GM12878 (cell line): ENCODE data around the gene CENPP. TPM values are rescaled to one million over a fixed set of nuclear protein-coding genes. Genes with fewer than 3 reads are reported as not detected.

Experiments
- ATAC-seq: fragments of 200-7000 bp; cut with Tn5 transposase; 3 replicates; pipeline ENCODE4 v1.9.1; 2020; ENCODE audit warnings: mild to moderate bottlenecking, moderate library complexity
- BruUV-seq: library from RNA; stranded (reverse); fragments of 400-500 nt; replicated peaks from 2 replicates; lab custom pipeline; 2021; lab: Mats Ljungman, UMichigan
- CTCF ChIA-PET: fragments of 300-600 bp; sonication (Branson Sonifier 250); formaldehyde crosslinking; extraction: SDS; loops from one replicate; lab custom pipeline; 2021; ENCODE audit warnings: inconsistent platforms; lab: Yijun Ruan, JAX
- POLR2A ChIA-PET: fragments of 350-600 bp; formaldehyde crosslinking; extraction: SDS; loops from one replicate; lab custom pipeline; 2021; ENCODE audit warnings: inconsistent platforms; lab: Charles Lee
- RAD21 ChIA-PET: fragments of 300-600 bp; sonication (Branson Sonifier 250); formaldehyde crosslinking; loops from one replicate; lab custom pipeline; 2023; ENCODE audit warnings: antibody characterized with exemption; ENCODE audit not compliant: unreplicated experiment; lab: Charles Lee
- SMC1A ChIA-PET: fragments of 300-600 bp; sonication (Branson Sonifier 250); formaldehyde crosslinking; loops from one replicate; lab custom pipeline; 2023; ENCODE audit not compliant: unreplicated experiment, uncharacterized antibody; lab: Charles Lee
- DNase-seq: peaks from one replicate; pipeline ENCODE4 v3.0.0-alpha.2; 2011; ENCODE audit warnings: low read depth, low spot score
- FAIRE-seq: peaks from 3 replicates; lab custom pipeline; 2011; peaks lifted over from hg19 to GRCh38; lab: Jason Lieb, UNC
- H2AFZ ChIP-seq: 2 replicates; pipeline ENCODE4 v1.6.0; 2011; ENCODE audit warnings: low read depth, low read length, control low read depth; ENCODE audit not compliant: control insufficient read depth
- H3K27ac ChIP-seq: 2 replicates; pipeline ENCODE4 v1.5.1; 2011; ENCODE audit warnings: control low read depth; ENCODE audit not compliant: control insufficient read depth, insufficient read depth
- H3K27me3 ChIP-seq, 2 experiments: replicated peaks in 1 of 2; 2 replicates each; pipeline versions ENCODE4 v1.6.0 to v1.6.1; 2011; ENCODE audit warnings: low read length in 1 of 2; ENCODE audit not compliant: control insufficient read depth in 2 of 2, insufficient read depth in 2 of 2
- H3K36me3 ChIP-seq, 2 experiments: 2 replicates each; pipeline ENCODE4 v1.5.1; 2011; ENCODE audit warnings: low read length in 1 of 2; ENCODE audit not compliant: control insufficient read depth in 2 of 2, insufficient read depth in 2 of 2
- H3K4me1 ChIP-seq: 2 replicates; pipeline ENCODE4 v1.6.1; 2011; ENCODE audit warnings: mild to moderate bottlenecking, low read length, moderate library complexity, mixed read lengths; ENCODE audit not compliant: control insufficient read depth, insufficient read depth
- H3K4me2 ChIP-seq: 2 replicates; pipeline ENCODE4 v1.6.0; 2011; ENCODE audit warnings: control low read depth; ENCODE audit not compliant: control insufficient read depth, insufficient read depth
- H3K4me3 ChIP-seq: fragments of 200-600 bp; sonication (generic); 2 replicates; pipeline ENCODE4 v1.5.1; 2016
- H3K79me2 ChIP-seq: 2 replicates; pipeline ENCODE4 v1.6.0; 2011; ENCODE audit warnings: low read length; ENCODE audit not compliant: control insufficient read depth, insufficient read depth
- H3K9ac ChIP-seq: 2 replicates; pipeline ENCODE4 v1.8.0; 2011; ENCODE audit warnings: low read length, control low read depth, mixed read lengths; ENCODE audit not compliant: control insufficient read depth, insufficient read depth
- H3K9me3 ChIP-seq: replicated peaks from 3 replicates; pipeline ENCODE4 v1.5.1; 2011; ENCODE audit warnings: mild to moderate bottlenecking, low read length; ENCODE audit not compliant: control insufficient read depth, insufficient read depth
- H4K20me1 ChIP-seq: 2 replicates; pipeline ENCODE4 v1.6.0; 2011; ENCODE audit not compliant: control insufficient read depth, insufficient read depth
- ASH2L ChIP-seq: fragments of 300-600, 200-600 bp; sonication (generic); IDR thresholded peaks from 2 replicates; pipeline ENCODE4 v1.6.1; 2017; ENCODE audit warnings: low read depth, mild to moderate bottlenecking, borderline replicate concordance
- BACH1 ChIP-seq: fragments of 450-650 bp; IDR thresholded peaks from 2 replicates; pipeline ENCODE4 v1.6.1; 2017; ENCODE audit warnings: mild to moderate bottlenecking, borderline replicate concordance
- BMI1 ChIP-seq: fragments of 450-650 bp; IDR thresholded peaks from 2 replicates; pipeline ENCODE4 v1.6.1; 2016; ENCODE audit warnings: mild to moderate bottlenecking, moderate library complexity, borderline replicate concordance
- BRCA1 ChIP-seq: IDR thresholded peaks from 2 replicates; pipeline ENCODE4 v1.6.1; 2011; ENCODE audit warnings: low read depth, low read length, improper control_type of control experiment
- CHD4 ChIP-seq: fragments of 200-600 bp; sonication (generic); IDR thresholded peaks from 2 replicates; pipeline ENCODE4 v1.6.1; 2016; ENCODE audit warnings: mild to moderate bottlenecking
- FOXM1 ChIP-seq: IDR thresholded peaks from 2 replicates; pipeline ENCODE4 v1.6.1; 2012; ENCODE audit warnings: low read depth, mild to moderate bottlenecking, inconsistent platforms, low read length, moderate library complexity
- JUNB ChIP-seq: IDR thresholded peaks from 2 replicates; pipeline ENCODE4 v1.6.1; 2016; ENCODE audit warnings: antibody characterized with exemption, mild to moderate bottlenecking
- JUND ChIP-seq: IDR thresholded peaks from 2 replicates; pipeline ENCODE4 v1.6.1; 2012; ENCODE audit warnings: low read depth, mild to moderate bottlenecking, low read length, improper control_type of control experiment, moderate library complexity
- KDM1A ChIP-seq: fragments of 200-600 bp; sonication (generic); IDR thresholded peaks from 2 replicates; pipeline ENCODE4 v1.6.1; 2016; ENCODE audit warnings: borderline replicate concordance
- POLR2AphosphoS5 ChIP-seq: IDR thresholded peaks from 2 replicates; pipeline ENCODE4 v1.6.1; 2011; ENCODE audit warnings: mild to moderate bottlenecking, low read length, inconsistent platforms
- SMC3 ChIP-seq: IDR thresholded peaks from 2 replicates; pipeline ENCODE4 v1.6.1; 2011; ENCODE audit warnings: low read length, improper control_type of control experiment, borderline replicate concordance
- SP1 ChIP-seq: IDR thresholded peaks from one replicate; pipeline ENCODE4 v1.6.1; 2011; ENCODE audit warnings: low read depth, low read length
- ZZZ3 ChIP-seq: IDR thresholded peaks from 2 replicates; pipeline ENCODE4 v1.6.1; 2011; ENCODE audit warnings: low read depth; ENCODE audit not compliant: control insufficient read depth, insufficient read length
- WGBS: methylation state at CpG from one replicate; pipeline ENCODE4 v1.1.6; 2016; ENCODE audit warnings: low lambda C conversion rate; ENCODE audit not compliant: insufficient replicate concordance, insufficient coverage; ENCODE audit errors: missing lambda C conversion rate; 5-methylcytosine and 5-hydroxymethylcytosine counted together
- in situ Hi-C: fragments of 300-500 bp; cut with MboI; formaldehyde crosslinking; loops from 9 replicates; pipeline ENCODE4 v1.14.3; 2018; ENCODE audit warnings: mixed read lengths
- intact Hi-C: fragments of 100-400 bp; cut with micrococcal nuclease; formaldehyde crosslinking; loops from one replicate; pipeline ENCODE4 v1.14.2; 2022; ENCODE audit not compliant: unreplicated experiment
- polyA plus RNA-seq, 11 experiments: library from polyadenylated mRNA; depleted of rRNA in 4 of 11; unstranded in 6 of 11; stranded (reverse) in 5 of 11; fragments of >200 nt; fragmentation: Nextera tagmentation in 4 of 11; fragmentation: Illumina TruSeq in 1 of 11; extraction: Ambion mirVana in 4 of 11; extraction: Trizol in 1 of 11; gene quantifications; 1 replicate in 1 of 11; 2 replicates in 10 of 11; pipeline versions ENCODE4 v1.2.1 to v1.2.3, GENCODE V29; 2011 to 2016; ENCODE audit warnings: inconsistent platforms in 2 of 11, missing spikeins in 2 of 11, low read depth in 1 of 11
- total RNA-seq, 4 experiments: library from RNA; depleted of rRNA in 3 of 4; stranded (reverse); fragments of >200 nt in 3 of 4; fragmentation: Illumina TruSeq in 1 of 4; extraction: Trizol in 1 of 4; gene quantifications; 2 replicates each; pipeline versions ENCODE4 v1.2.1 to v1.2.3, GENCODE V29; 2013 to 2021
- TF ChIP-seq, protein P1 (sequence below): fragments of 450-650 bp; IDR thresholded peaks from 2 replicates; pipeline ENCODE4 v1.6.1; 2014; ENCODE audit warnings: mild to moderate bottlenecking
- TF ChIP-seq, protein P2 (sequence below): IDR thresholded peaks from 2 replicates; pipeline ENCODE4 v1.6.1; 2012; ENCODE audit warnings: improper control_type of control experiment, low read depth, low read length; ENCODE audit not compliant: insufficient replicate concordance
- TF ChIP-seq, protein P3 (sequence below): fragments of 450-650 bp; IDR thresholded peaks from 2 replicates; pipeline ENCODE4 v1.6.1; 2017; ENCODE audit warnings: borderline replicate concordance

The CENPP gene
- total and polyA plus RNA-seq, 10 of the 15 experiments (the other 5 are each of a cell fraction or from before 2014, with no cell fraction given) = 9.4 to 31.4 (median 19.8) TPM

GRCh38 chr9:92618633-92619225 is 293.0 kb downstream of the CENPP start:
- ChIA-PET CTCF (no interaction called here), RAD21 (no interaction called here), SMC1A (no interaction called here), POLR2A (no interaction called here)
- 97% methylated on average over 10 of the region's 10 CpGs for WGBS
- intact Hi-C loops (no loop called here), in situ Hi-C loops (no loop called here)
- Histone ChIP-seq H3K9ac (no peak overlapping the region), H3K36me3 (peaks cover 18 to 20% of the 10 kb centered on the region in 2 experiments), H4K20me1 (no peaks in the 10 kb centered on the region), H3K4me2 (no peak overlapping the region), H3K4me1 (no peaks in the 10 kb centered on the region), H3K4me3 (no peak overlapping the region), H3K27me3 (no peaks in the 10 kb centered on the region), H2AFZ (no peak overlapping the region), H3K9me3 (no peaks in the 10 kb centered on the region), H3K79me2 (no peaks in the 10 kb centered on the region), H3K27ac (no peak overlapping the region)
- no peak for DNase-seq
- no peak for ATAC-seq
- no TSS peak for BruUV-seq
- FAIRE-seq = no peak
- TF ChIP-seq BMI1 (no peak), CHD4 (no peak), KDM1A (no peak), JUNB (no peak), BACH1 (no peak), FOXM1 (no peak), POLR2AphosphoS5 (no peak), ZZZ3 (no peak), BRCA1 (no peak), ASH2L (no peak), SP1 (no peak), SMC3 (no peak), JUND (no peak)
- TF ChIP-seq, protein P1, sequence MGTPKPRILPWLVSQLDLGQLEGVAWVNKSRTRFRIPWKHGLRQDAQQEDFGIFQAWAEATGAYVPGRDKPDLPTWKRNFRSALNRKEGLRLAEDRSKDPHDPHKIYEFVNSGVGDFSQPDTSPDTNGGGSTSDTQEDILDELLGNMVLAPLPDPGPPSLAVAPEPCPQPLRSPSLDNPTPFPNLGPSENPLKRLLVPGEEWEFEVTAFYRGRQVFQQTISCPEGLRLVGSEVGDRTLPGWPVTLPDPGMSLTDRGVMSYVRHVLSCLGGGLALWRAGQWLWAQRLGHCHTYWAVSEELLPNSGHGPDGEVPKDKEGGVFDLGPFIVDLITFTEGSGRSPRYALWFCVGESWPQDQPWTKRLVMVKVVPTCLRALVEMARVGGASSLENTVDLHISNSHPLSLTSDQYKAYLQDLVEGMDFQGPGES = no peak
- TF ChIP-seq, protein P2, sequence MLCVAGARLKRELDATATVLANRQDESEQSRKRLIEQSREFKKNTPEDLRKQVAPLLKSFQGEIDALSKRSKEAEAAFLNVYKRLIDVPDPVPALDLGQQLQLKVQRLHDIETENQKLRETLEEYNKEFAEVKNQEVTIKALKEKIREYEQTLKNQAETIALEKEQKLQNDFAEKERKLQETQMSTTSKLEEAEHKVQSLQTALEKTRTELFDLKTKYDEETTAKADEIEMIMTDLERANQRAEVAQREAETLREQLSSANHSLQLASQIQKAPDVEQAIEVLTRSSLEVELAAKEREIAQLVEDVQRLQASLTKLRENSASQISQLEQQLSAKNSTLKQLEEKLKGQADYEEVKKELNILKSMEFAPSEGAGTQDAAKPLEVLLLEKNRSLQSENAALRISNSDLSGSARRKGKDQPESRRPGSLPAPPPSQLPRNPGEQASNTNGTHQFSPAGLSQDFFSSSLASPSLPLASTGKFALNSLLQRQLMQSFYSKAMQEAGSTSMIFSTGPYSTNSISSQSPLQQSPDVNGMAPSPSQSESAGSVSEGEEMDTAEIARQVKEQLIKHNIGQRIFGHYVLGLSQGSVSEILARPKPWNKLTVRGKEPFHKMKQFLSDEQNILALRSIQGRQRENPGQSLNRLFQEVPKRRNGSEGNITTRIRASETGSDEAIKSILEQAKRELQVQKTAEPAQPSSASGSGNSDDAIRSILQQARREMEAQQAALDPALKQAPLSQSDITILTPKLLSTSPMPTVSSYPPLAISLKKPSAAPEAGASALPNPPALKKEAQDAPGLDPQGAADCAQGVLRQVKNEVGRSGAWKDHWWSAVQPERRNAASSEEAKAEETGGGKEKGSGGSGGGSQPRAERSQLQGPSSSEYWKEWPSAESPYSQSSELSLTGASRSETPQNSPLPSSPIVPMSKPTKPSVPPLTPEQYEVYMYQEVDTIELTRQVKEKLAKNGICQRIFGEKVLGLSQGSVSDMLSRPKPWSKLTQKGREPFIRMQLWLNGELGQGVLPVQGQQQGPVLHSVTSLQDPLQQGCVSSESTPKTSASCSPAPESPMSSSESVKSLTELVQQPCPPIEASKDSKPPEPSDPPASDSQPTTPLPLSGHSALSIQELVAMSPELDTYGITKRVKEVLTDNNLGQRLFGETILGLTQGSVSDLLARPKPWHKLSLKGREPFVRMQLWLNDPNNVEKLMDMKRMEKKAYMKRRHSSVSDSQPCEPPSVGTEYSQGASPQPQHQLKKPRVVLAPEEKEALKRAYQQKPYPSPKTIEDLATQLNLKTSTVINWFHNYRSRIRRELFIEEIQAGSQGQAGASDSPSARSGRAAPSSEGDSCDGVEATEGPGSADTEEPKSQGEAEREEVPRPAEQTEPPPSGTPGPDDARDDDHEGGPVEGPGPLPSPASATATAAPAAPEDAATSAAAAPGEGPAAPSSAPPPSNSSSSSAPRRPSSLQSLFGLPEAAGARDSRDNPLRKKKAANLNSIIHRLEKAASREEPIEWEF = no peak
- TF ChIP-seq, protein P3, sequence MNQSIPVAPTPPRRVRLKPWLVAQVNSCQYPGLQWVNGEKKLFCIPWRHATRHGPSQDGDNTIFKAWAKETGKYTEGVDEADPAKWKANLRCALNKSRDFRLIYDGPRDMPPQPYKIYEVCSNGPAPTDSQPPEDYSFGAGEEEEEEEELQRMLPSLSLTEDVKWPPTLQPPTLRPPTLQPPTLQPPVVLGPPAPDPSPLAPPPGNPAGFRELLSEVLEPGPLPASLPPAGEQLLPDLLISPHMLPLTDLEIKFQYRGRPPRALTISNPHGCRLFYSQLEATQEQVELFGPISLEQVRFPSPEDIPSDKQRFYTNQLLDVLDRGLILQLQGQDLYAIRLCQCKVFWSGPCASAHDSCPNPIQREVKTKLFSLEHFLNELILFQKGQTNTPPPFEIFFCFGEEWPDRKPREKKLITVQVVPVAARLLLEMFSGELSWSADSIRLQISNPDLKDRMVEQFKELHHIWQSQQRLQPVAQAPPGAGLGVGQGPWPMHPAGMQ = no peak
